Epithelial cell of proximal tubule (primary cell): ENCODE measurements around the gene BZW1. TPM values are rescaled to one million over a fixed set of nuclear protein-coding genes. Genes with fewer than 3 reads are reported as not detected.

ENCODE experiments used
- DNase-seq: peaks from one replicate; pipeline ENCODE4 v3.0.0-alpha.2; 2011; ENCODE audit warnings: low read depth
- H3K4me3 ChIP-seq: 2 replicates; pipeline ENCODE4 v1.5.1; 2011; ENCODE audit warnings: low read depth, mild to moderate bottlenecking, low read length
- total RNA-seq: library from RNA; depleted of rRNA; stranded (reverse); fragments of >200 nt; gene quantifications from 2 replicates; pipeline ENCODE4 v1.2.3, GENCODE V29; 2015
- TF ChIP-seq, protein P1 (sequence below): conservative IDR thresholded peaks from 2 replicates; pipeline ENCODE4 v1.5.1; 2012; ENCODE audit warnings: low read depth, mild to moderate bottlenecking, low read length

BZW1 gene
- total RNA-seq, 1 donor from 2014 or later = 594 TPM

- TF ChIP-seq, protein P1, sequence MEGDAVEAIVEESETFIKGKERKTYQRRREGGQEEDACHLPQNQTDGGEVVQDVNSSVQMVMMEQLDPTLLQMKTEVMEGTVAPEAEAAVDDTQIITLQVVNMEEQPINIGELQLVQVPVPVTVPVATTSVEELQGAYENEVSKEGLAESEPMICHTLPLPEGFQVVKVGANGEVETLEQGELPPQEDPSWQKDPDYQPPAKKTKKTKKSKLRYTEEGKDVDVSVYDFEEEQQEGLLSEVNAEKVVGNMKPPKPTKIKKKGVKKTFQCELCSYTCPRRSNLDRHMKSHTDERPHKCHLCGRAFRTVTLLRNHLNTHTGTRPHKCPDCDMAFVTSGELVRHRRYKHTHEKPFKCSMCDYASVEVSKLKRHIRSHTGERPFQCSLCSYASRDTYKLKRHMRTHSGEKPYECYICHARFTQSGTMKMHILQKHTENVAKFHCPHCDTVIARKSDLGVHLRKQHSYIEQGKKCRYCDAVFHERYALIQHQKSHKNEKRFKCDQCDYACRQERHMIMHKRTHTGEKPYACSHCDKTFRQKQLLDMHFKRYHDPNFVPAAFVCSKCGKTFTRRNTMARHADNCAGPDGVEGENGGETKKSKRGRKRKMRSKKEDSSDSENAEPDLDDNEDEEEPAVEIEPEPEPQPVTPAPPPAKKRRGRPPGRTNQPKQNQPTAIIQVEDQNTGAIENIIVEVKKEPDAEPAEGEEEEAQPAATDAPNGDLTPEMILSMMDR = no peak
- H3K4me3 ChIP-seq = no peak overlapping the region
- no peak for DNase-seq
Observed at GRCh38 chr2:200873560-200873959, 61.9 kb downstream of the BZW1 start.

Other genes starting within 250 kb of the BZW1 start
- gene AOX1, start 225.9 kb upstream of the BZW1 start, total RNA-seq = 6.6 and 16.8 TPM in 2 replicates
- gene CLK1, start 52.7 kb downstream of the BZW1 start, total RNA-seq = 29.7 and 52.9 TPM in 2 replicates
- 28.6 and 36.6 TPM in 2 replicates for gene PPIL3, start 77.2 kb downstream of the BZW1 start, total RNA-seq
- gene NIF3L1, start 77.5 kb downstream of the BZW1 start, total RNA-seq = 36.4 and 59.3 TPM in 2 replicates
- gene ORC2, start 151.8 kb downstream of the BZW1 start, total RNA-seq = 16.8 and 20.9 TPM in 2 replicates